Adrenal gland (tissue), 12 donors: ENCODE results near the gene ZNF385A. TPM values are rescaled to one million over a fixed set of nuclear protein-coding genes. Genes with fewer than 3 reads are reported as not detected.
"Not testable (repeated sequence)": the region's sequence is repeated elsewhere in the genome, so short reads cannot be mapped to it uniquely, and the experiment has no call there.

Source experiments
- DNase-seq, 7 donors: peaks; one replicate each; pipeline ENCODE4 v3.0.0-alpha.2; 2019 to 2020
- H3K27ac ChIP-seq, 5 donors: fragments of 200-600 bp; sonication (generic) in 4 of 5; 1 replicate in 3 of 5; 2 replicates in 2 of 5; pipeline versions ENCODE4 v1.5.1 to v1.8.0; 2016 to 2020; ENCODE audit warnings: mild to moderate bottlenecking in 1 of 5
- H3K27me3 ChIP-seq: fragments of 200-600 bp; 2 replicates; pipeline ENCODE4 v1.8.0; 2021
- H3K36me3 ChIP-seq, 2 donors: fragments of 200-600 bp; replicated peaks in 1 of 2; 1 replicate in 1 of 2; 2 replicates in 1 of 2; pipeline versions ENCODE4 v1.5.1 to v1.8.0; 2018 to 2022
- H3K4me1 ChIP-seq, 2 donors: fragments of 200-600 bp; replicated peaks in 1 of 2; 1 replicate in 1 of 2; 2 replicates in 1 of 2; pipeline versions ENCODE4 v1.5.1 to v1.8.0; 2018 to 2021
- H3K4me3 ChIP-seq, 4 donors: fragments of 200-600 bp; sonication (generic) in 3 of 4; one replicate each; pipeline ENCODE4 v1.5.1; 2016 to 2018
- H3K9me3 ChIP-seq, 3 donors: fragments of 200-600 bp; sonication (generic) in 1 of 3; replicated peaks in 1 of 3; 1 replicate in 2 of 3; 2 replicates in 1 of 3; pipeline versions ENCODE4 v1.5.1 to v1.8.0; 2016 to 2021
- POLR2A ChIP-seq, 2 donors: fragments of 450-650 bp; IDR thresholded peaks; one replicate each; pipeline ENCODE4 v1.6.1; 2017; ENCODE audit warnings: antibody characterized with exemption in 2 of 2, mild to moderate bottlenecking in 2 of 2, moderate library complexity in 1 of 2
- WGBS, 4 donors: extraction: QIAGEN DNeasy Blood & Tissue Kit in 2 of 4; methylation state at CpG; one replicate each; pipeline versions ENCODE4 v1.1.5 to v1.1.7; 2013 to 2017; 5-methylcytosine and 5-hydroxymethylcytosine counted together
- intact Hi-C, 2 donors: fragments of 100-400 bp; cut with DNase I; formaldehyde crosslinking; loops; one replicate each; pipeline versions ENCODE4 v1.14.1 to v1.15.0; 2022 to 2023
- polyA plus RNA-seq, 3 donors: library from polyadenylated mRNA; stranded (reverse); fragments of 200-250 nt in 2 of 3; fragments of 350-450 nt in 1 of 3; fragmentation: Illumina TruSeq in 1 of 3; extraction: RNeasy Lipid Tissue Mini Kit (QIAGEN cat#74804) in 1 of 3; gene quantifications; one replicate each; pipeline ENCODE4 v1.2.3, GENCODE V29; 2013 to 2014
- total RNA-seq, 9 donors: library from RNA; depleted of rRNA in 4 of 9; stranded (reverse); fragments of >200 nt in 4 of 9; fragments of 120-200 nt in 1 of 9; fragmentation: NEBNext Ultra II Directional in 1 of 9; extraction: Animal tissue kit (Norgen Biotek cat#: 25700) in 1 of 9; gene quantifications; one replicate each; pipeline versions ENCODE4 v1.1.0 to v1.2.4, GENCODE V29; 2013 to 2023
- TF ChIP-seq, protein P1 (sequence below), 6 experiments: fragments of 450-650 bp in 4 of 6; fragments of 200-600 bp in 2 of 6; sonication (generic) in 1 of 6; IDR thresholded peaks; 1 replicate in 5 of 6; 2 replicates in 1 of 6; pipeline versions ENCODE4 v1.5.1 to v1.8.0; 2016 to 2021; ENCODE audit warnings: antibody characterized with exemption in 6 of 6, mild to moderate bottlenecking in 2 of 6, moderate library complexity in 1 of 6
- donor health status: healthy with polysubstance abuse.
- donor health status: Bipolar disorder and iron deficiency.
- donor health status: DM: yes; HTN: yes; CAD: no.
- donor health status: DM: no; HTN: no; CAD: no.
- donor health status: DM: no; HTN: no; CAD: no.
- donor health status: DM: yes; HTN: yes; CAD: no.

Gene ZNF385A
- total and polyA plus RNA-seq, 12 donors: 0.94 to 38.2 (median 13.1) TPM

DNA sequence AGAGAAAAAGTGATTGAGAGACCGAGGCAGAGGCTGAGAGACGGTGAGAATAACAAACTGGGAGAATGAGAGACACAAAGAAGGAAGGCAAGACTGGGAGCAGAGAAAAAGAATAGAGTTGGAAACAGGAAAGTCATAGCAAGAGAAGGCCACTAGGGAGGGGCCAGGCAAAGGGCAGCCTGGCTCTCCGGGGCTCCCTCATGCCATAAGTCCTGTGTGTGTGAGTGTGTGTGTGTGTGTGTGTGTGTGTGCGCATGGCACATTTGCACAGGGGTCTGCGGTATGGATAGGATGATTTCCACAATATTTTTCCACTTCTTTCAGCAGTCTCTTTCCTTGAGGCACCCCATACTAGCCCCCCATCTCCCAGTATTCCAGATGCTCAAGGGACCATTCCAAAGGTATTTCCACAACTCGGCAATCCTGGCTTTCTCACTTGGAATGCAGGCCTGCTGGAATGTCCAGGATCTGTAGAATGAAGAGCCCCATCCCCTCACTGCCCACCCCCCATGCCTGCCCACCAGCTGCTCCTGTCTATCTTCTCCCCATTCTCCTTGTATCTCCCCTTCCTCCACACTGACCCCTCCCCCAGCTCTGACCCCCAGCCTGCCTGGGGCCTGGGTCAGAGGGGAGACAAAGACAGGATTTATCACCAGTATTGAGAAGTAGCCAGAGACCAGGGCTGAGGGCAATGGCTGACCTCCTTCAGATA, 29.3 kb downstream of the ZNF385A start:
- Histone ChIP-seq H3K36me3 (peaks cover 0 to 13% of the 10 kb centered on the region in 2 donors), H3K9me3 (no peaks in the 10 kb centered on the region), H3K4me3 (no peak overlapping the region), H3K27ac (peak overlapping the region in 3 of 5 donors; percentile 13 to 54 (median 17)), H3K27me3 (no peaks in the 10 kb centered on the region), H3K4me1 (peaks cover 26 to 38% of the 10 kb centered on the region in 2 donors)
- TF ChIP-seq, protein P1, sequence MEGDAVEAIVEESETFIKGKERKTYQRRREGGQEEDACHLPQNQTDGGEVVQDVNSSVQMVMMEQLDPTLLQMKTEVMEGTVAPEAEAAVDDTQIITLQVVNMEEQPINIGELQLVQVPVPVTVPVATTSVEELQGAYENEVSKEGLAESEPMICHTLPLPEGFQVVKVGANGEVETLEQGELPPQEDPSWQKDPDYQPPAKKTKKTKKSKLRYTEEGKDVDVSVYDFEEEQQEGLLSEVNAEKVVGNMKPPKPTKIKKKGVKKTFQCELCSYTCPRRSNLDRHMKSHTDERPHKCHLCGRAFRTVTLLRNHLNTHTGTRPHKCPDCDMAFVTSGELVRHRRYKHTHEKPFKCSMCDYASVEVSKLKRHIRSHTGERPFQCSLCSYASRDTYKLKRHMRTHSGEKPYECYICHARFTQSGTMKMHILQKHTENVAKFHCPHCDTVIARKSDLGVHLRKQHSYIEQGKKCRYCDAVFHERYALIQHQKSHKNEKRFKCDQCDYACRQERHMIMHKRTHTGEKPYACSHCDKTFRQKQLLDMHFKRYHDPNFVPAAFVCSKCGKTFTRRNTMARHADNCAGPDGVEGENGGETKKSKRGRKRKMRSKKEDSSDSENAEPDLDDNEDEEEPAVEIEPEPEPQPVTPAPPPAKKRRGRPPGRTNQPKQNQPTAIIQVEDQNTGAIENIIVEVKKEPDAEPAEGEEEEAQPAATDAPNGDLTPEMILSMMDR (IDR thresholded peaks at IDR 0.05): peak in 2 of 6 experiments; percentile 7 to 15
- no peak for TF ChIP-seq POLR2A (IDR thresholded peaks at IDR 0.05)
- WGBS, 4 donors: 68 to 76% (median 74%) methylated on average over 6 of the region's 6 CpGs
- intact Hi-C loops: no loop called here
- DNase-seq: no peak

DNA sequence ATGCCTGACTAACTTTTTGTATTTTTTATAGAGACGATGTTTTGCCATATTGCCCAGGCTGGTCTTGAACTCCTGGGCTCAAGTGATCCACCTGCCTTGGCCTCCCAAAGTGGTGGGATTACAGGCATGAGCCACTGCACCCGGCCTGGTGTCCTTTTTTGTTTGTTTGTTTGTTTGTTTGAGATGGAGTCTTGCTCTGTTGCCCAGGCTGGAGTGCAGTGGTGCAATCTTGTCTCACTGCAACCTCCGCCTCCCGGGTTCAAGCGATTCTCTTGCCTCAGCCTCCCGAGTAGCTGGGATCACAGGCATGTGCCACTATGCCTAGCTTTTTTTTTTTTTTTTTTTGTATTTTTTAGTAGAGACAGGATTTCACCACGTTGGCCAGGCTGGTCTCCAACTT, 30.3 kb downstream of the ZNF385A start:
- 66 to 93% (median 86%) methylated on average over 6 to 7 of the region's 7 CpGs for WGBS, 4 donors
- Histone ChIP-seq H3K36me3 (peaks cover 0 to 22% of the 10 kb centered on the region in 2 donors), H3K4me1 (peaks cover 18 to 31% of the 10 kb centered on the region in 2 donors)
- H3K4me3 ChIP-seq, H3K27me3 ChIP-seq, DNase-seq, H3K9me3 ChIP-seq, H3K27ac ChIP-seq, intact Hi-C loops: not testable (repeated sequence)

DNA sequence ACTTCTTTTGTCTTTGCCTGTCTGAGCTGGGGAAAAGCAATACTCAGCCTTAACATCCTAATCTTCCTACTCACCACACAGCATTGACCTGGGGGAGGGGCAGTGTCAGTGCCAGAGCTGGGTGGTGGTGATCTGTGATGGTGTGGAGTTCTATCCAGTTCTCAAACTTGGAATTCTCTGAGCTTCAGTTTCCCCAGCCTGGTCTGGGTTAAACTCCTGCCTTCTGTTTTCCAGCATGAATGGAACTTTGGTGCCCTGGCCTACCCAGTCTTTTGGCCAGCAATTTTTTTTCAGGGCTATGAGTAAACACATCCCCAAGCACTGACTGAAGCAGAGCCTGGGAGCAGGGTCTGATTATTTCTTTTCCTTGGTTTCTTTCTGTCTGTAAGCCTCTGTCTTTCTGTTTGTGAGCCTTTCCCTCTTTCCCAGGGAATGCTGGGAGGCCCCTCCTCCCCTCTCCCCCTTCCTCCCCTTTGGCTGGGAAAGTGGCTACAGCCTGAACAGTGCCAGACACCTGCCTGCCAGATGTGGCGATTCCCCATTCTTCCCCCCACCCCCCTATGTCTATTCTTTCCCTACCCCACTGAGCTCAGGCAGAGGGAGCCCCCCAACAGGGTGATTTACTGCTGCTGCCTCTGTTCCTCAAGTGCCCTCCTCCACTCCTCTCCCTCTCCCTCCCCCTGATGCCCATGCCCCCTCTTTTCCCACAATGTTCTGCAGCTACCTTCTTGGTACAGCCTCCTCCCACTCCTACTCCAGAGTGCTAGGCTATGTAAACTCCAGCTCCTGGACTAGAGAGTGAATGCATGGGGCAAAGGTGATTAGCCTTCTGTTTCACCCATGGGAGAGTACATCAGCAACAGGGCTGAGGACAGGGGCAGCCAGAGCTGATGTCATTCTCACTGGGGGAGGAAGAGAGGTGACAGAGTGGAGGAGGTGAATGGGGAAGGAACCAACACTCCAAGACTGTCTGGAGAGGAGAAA, 31.4 kb downstream of the ZNF385A start:
- H3K4me3 ChIP-seq: no peak overlapping the region
- WGBS, 4 donors: 27 to 48% (median 41%) methylated on average over 1 of the region's 1 CpG
- DNase-seq: peak in 1 of 7 donors; percentile 46

DNA sequence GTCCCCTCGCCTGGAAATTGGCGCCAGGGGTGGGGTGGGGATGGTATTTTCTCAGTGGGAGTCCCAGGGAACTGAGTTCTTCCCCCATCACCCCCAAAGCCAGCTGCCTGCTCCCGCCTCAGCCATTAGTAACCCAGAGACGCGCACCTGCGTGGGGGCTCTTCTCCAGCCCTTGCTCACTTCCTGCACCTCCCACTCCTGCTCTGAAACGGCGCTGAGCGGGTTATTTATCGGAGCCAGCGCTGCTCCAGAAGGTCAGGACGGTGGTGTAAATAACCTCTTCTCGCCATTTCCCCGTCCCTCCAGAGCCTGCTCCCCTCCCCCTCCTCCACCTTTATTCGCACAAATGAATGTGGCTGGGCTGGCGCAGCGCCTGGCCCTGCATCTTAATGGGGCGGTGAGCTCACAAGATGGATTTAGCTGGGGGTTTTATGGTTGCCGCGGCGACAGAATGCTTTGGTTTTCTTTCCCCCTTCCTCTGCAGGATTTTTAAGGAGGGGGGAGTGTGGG, 32.5 kb downstream of the ZNF385A start:
- H3K4me3 ChIP-seq: no peak overlapping the region
- intact Hi-C loops: no loop called here
- H3K27ac ChIP-seq: peak overlapping the region in 3 of 5 donors; percentile 39 to 70 (median 54)
- H3K9me3 ChIP-seq: no peaks in the 10 kb centered on the region
- 20 to 45% (median 22%) methylated on average over 21 of the region's 21 CpGs for WGBS, 4 donors
- TF ChIP-seq POLR2A (IDR thresholded peaks at IDR 0.05): no peak
- TF ChIP-seq, protein P1 (IDR thresholded peaks at IDR 0.05): no peak
- peak; percentile 49 to 80 (median 68) for DNase-seq
- H3K27me3 ChIP-seq: no peaks in the 10 kb centered on the region
- peaks cover 0 to 44% of the 10 kb centered on the region in 2 donors for H3K36me3 ChIP-seq
- peaks cover 18 to 21% of the 10 kb centered on the region in 2 donors for H3K4me1 ChIP-seq

More for the DNA sequence above, 31.4 kb downstream of the ZNF385A start:
- H3K4me1 ChIP-seq: peaks cover 18 to 26% of the 10 kb centered on the region in 2 donors
- TF ChIP-seq, protein P1 (IDR thresholded peaks at IDR 0.05): no peak
- no peak for TF ChIP-seq POLR2A (IDR thresholded peaks at IDR 0.05)
- intact Hi-C loops: no loop called here
- H3K36me3 ChIP-seq: peaks cover 0 to 33% of the 10 kb centered on the region in 2 donors
- H3K27me3 ChIP-seq: no peaks in the 10 kb centered on the region
- H3K27ac ChIP-seq: peak overlapping the region in 4 of 5 donors; percentile 39 to 70 (median 48)
- H3K9me3 ChIP-seq: no peaks in the 10 kb centered on the region
